Measurements from ENCODE around the gene C1QTNF4. TPM values are rescaled to one million over a fixed set of nuclear protein-coding genes. Genes with fewer than 3 reads are reported as not detected.

Gene C1QTNF4
- total RNA-seq, 1 experiment from 2014 or later: 0.42 TPM

- H3K36me3 Mint-ChIP-seq (ENCODE audit: insufficient read depth, unreplicated experiment): peaks cover 40% of the 10 kb centered on the region
- TF ChIP-seq, protein P1, sequence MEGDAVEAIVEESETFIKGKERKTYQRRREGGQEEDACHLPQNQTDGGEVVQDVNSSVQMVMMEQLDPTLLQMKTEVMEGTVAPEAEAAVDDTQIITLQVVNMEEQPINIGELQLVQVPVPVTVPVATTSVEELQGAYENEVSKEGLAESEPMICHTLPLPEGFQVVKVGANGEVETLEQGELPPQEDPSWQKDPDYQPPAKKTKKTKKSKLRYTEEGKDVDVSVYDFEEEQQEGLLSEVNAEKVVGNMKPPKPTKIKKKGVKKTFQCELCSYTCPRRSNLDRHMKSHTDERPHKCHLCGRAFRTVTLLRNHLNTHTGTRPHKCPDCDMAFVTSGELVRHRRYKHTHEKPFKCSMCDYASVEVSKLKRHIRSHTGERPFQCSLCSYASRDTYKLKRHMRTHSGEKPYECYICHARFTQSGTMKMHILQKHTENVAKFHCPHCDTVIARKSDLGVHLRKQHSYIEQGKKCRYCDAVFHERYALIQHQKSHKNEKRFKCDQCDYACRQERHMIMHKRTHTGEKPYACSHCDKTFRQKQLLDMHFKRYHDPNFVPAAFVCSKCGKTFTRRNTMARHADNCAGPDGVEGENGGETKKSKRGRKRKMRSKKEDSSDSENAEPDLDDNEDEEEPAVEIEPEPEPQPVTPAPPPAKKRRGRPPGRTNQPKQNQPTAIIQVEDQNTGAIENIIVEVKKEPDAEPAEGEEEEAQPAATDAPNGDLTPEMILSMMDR (IDR thresholded peaks at IDR 0.05; ENCODE audit: unreplicated experiment): no peak
- no peaks in the 10 kb centered on the region for H3K9me3 Mint-ChIP-seq (ENCODE audit: unreplicated experiment)
- intact Hi-C loops (cut with micrococcal nuclease): no loop called here
- no TSS peak for BruUV-seq (replicated peaks)
- ChIA-PET POLR2A (interaction anchor here (0.6 kb wide), 1 partner anchor 126 kb away, joined by 4 read pairs; no protein-coding TSS in a partner anchor), CTCF (interaction anchor here (0.7 kb wide), 1 partner anchor 13 kb away, joined by 3 read pairs; no protein-coding TSS in a partner anchor)
- peak; percentile 23 for DNase-seq (ENCODE audit: unreplicated experiment)
- H3K27me3 Mint-ChIP-seq (ENCODE audit: insufficient read depth, unreplicated experiment): no peaks in the 10 kb centered on the region
- H3K4me1 Mint-ChIP-seq (ENCODE audit: insufficient read depth, unreplicated experiment): peaks cover 9% of the 10 kb centered on the region
- no peak overlapping the region for H3K4me3 Mint-ChIP-seq (ENCODE audit: unreplicated experiment)
- peak overlapping the region; percentile 14 for H3K27ac Mint-ChIP-seq (ENCODE audit: low read depth, unreplicated experiment)
Observed at GRCh38 chr11:47587039-47587716, 7.0 kb downstream of the C1QTNF4 start.

GRCh38 chr11:47586098-47586855, 7.9 kb downstream of the C1QTNF4 start, which contains the start of gene FAM180B:
TSS of gene FAM180B (plus strand) at chr11:47586678. CDS start at chr11:47586769, 91 bp downstream.
- ChIA-PET CTCF (interaction anchor here (0.5 to 0.6 kb wide), 2 partner anchors 96 to 758 kb away, joined by 3 to 6 read pairs; no protein-coding TSS in a partner anchor), POLR2A (no interaction called here)
- peak within 1 kb of the TSS; percentile 14 for H3K27ac Mint-ChIP-seq (ENCODE audit: low read depth, unreplicated experiment)
- TF ChIP-seq, protein P1 (IDR thresholded peaks at IDR 0.05; ENCODE audit: unreplicated experiment): no peak
- H3K4me1 Mint-ChIP-seq (ENCODE audit: insufficient read depth, unreplicated experiment): peaks cover 9% of the 10 kb centered on the region
- intact Hi-C loops (cut with micrococcal nuclease): no loop called here
- no peaks in the 10 kb centered on the region for H3K27me3 Mint-ChIP-seq (ENCODE audit: insufficient read depth, unreplicated experiment)
- H3K36me3 Mint-ChIP-seq (ENCODE audit: insufficient read depth, unreplicated experiment): peaks cover 49% of the 10 kb centered on the region
- no peak within 1 kb of the TSS for H3K4me3 Mint-ChIP-seq (ENCODE audit: unreplicated experiment)
- BruUV-seq (replicated peaks): no TSS peak
- DNase-seq (ENCODE audit: unreplicated experiment): no peak
- H3K9me3 Mint-ChIP-seq (ENCODE audit: unreplicated experiment): no peaks in the 10 kb centered on the region

- H3K27me3 Mint-ChIP-seq (ENCODE audit: insufficient read depth, unreplicated experiment): no peaks in the 10 kb centered on the region
- H3K36me3 Mint-ChIP-seq (ENCODE audit: insufficient read depth, unreplicated experiment): peaks cover 51% of the 10 kb centered on the region
- no TSS peak for BruUV-seq (replicated peaks)
- H3K4me1 Mint-ChIP-seq (ENCODE audit: insufficient read depth, unreplicated experiment): peaks cover 16% of the 10 kb centered on the region
- intact Hi-C loops (cut with micrococcal nuclease): no loop called here
- CTCF ChIA-PET: no interaction called here
- no peak overlapping the region for H3K27ac Mint-ChIP-seq (ENCODE audit: low read depth, unreplicated experiment)
- TF ChIP-seq, protein P1 (IDR thresholded peaks at IDR 0.05; ENCODE audit: unreplicated experiment): no peak
- POLR2A ChIA-PET: no interaction called here
- no peak overlapping the region for H3K4me3 Mint-ChIP-seq (ENCODE audit: unreplicated experiment)
- H3K9me3 Mint-ChIP-seq (ENCODE audit: unreplicated experiment): no peaks in the 10 kb centered on the region
- no peak for DNase-seq (ENCODE audit: unreplicated experiment)
Observed at GRCh38 chr11:47583844-47584243, 10.4 kb downstream of the C1QTNF4 start.

Measured in MCF 10A (cell line).